Vagina (tissue), 2 donors: ENCODE results near the gene STK24.

Source experiments
- POLR2AphosphoS5 ChIP-seq, 2 donors: sonication (generic); formaldehyde crosslinking; IDR thresholded peaks; one replicate each; pipeline ENCODE4 v1.9.0; 2017; ENCODE audit warnings: antibody characterized with exemption in 2 of 2, mild to moderate bottlenecking in 2 of 2, low read depth in 1 of 2; ENCODE audit not compliant: insufficient read depth in 1 of 2
- TF ChIP-seq, protein P1 (sequence below), 3 experiments: fragments of 450-650 bp in 2 of 3; fragments of 200-600 bp in 1 of 3; sonication (generic) in 1 of 3; IDR thresholded peaks; one replicate each; pipeline ENCODE4 v1.5.1; 2017 to 2019; ENCODE audit warnings: antibody characterized with exemption in 3 of 3, mild to moderate bottlenecking in 2 of 3, moderate library complexity in 2 of 3

DNA sequence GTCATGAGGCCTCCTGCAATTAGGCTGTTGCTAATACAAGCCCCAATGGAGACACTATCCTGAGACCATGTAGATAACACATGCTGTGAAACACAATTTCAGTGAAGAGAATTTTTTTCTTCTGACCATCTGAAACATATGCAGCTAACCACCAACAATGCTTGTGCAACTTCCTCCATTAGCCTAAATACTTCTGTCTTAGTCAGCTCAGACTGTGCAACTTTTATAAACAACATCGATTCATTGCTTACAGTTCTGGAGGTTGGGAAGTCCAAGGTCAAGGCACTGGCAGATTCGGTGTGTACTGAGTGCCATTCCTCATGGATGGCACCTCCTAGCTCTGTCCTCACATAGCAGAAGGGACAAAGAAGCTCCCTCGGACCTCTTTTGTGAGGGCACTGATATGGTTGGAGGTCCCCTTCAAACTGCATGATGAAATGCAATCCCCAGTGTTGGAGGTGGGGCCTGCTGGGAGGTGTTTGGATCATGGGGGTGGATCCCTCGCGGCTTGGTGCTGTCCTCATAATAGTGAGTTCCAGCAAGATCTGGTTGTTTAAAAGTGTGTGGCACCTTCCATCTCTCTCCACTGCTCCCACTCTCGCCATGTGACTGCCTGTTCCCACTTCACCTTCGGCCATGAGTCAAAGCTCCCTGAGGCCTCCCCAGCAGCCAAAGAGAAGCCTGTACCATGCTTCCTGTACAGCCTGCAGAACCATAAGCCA lies 27.7 kb downstream of the STK24 start:
- TF ChIP-seq, protein P1, sequence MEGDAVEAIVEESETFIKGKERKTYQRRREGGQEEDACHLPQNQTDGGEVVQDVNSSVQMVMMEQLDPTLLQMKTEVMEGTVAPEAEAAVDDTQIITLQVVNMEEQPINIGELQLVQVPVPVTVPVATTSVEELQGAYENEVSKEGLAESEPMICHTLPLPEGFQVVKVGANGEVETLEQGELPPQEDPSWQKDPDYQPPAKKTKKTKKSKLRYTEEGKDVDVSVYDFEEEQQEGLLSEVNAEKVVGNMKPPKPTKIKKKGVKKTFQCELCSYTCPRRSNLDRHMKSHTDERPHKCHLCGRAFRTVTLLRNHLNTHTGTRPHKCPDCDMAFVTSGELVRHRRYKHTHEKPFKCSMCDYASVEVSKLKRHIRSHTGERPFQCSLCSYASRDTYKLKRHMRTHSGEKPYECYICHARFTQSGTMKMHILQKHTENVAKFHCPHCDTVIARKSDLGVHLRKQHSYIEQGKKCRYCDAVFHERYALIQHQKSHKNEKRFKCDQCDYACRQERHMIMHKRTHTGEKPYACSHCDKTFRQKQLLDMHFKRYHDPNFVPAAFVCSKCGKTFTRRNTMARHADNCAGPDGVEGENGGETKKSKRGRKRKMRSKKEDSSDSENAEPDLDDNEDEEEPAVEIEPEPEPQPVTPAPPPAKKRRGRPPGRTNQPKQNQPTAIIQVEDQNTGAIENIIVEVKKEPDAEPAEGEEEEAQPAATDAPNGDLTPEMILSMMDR (IDR thresholded peaks at IDR 0.05) = no peak
- no peak for TF ChIP-seq POLR2AphosphoS5 (IDR thresholded peaks at IDR 0.05; ENCODE audit: insufficient read depth in 1 of 2, low read depth in 1 of 2)
